H1 (cell line): ENCODE measurements around the gene KCNMB1. TPM values are rescaled to one million over a fixed set of nuclear protein-coding genes. Genes with fewer than 3 reads are reported as not detected.

ENCODE experiments used
- CTCF ChIA-PET: fragments of 300-600 bp; sonication (Branson Sonifier 250); formaldehyde crosslinking; loops from one replicate; lab custom pipeline; 2021; ENCODE audit not compliant: partially characterized antibody; lab: Charles Lee
- POLR2A ChIA-PET: fragments of 300-600 bp; sonication (Branson Sonifier 250); formaldehyde crosslinking; loops from one replicate; lab custom pipeline; 2021; ENCODE audit warnings: inconsistent platforms; ENCODE audit not compliant: partially characterized antibody; lab: Charles Lee
- DNase-seq, 2 experiments: peaks; one replicate each; pipeline versions ENCODE4 v3.0.0 to v3.0.0-alpha.2; 2010 to 2022; ENCODE audit warnings: low spot score in 2 of 2, low read depth in 1 of 2, mixed read lengths in 1 of 2
- FAIRE-seq: peaks from 2 replicates; lab custom pipeline; 2011; peaks lifted over from hg19 to GRCh38; lab: Jason Lieb, UNC
- H2AFZ ChIP-seq: 2 replicates; pipeline ENCODE4 v1.8.1; 2012; ENCODE audit warnings: low read length, inconsistent platforms
- H2AK5ac ChIP-seq: 2 replicates; pipeline ENCODE4 v1.6.1; 2013; ENCODE audit warnings: low read depth, low read length
- H2BK120ac ChIP-seq: replicated peaks from 2 replicates; pipeline ENCODE3; 2013; ENCODE audit warnings: low read depth, low read length, inconsistent platforms
- H2BK12ac ChIP-seq: 2 replicates; pipeline ENCODE4 v1.6.1; 2013; ENCODE audit warnings: low read depth, low read length
- H2BK15ac ChIP-seq: 2 replicates; pipeline ENCODE4 v1.6.1; 2013; ENCODE audit warnings: low read length
- H2BK20ac ChIP-seq: 2 replicates; pipeline ENCODE4 v1.6.1; 2013; ENCODE audit warnings: low read length
- H2BK5ac ChIP-seq: 2 replicates; pipeline ENCODE4 v1.6.1; 2013; ENCODE audit warnings: low read depth, low read length
- H3K14ac ChIP-seq: 2 replicates; pipeline ENCODE4 v1.6.1; 2013; ENCODE audit warnings: inconsistent platforms; ENCODE audit not compliant: insufficient read length
- H3K18ac ChIP-seq: 2 replicates; pipeline ENCODE4 v1.6.1; 2013; ENCODE audit warnings: low read length; ENCODE audit errors: extremely low read depth
- H3K23ac ChIP-seq: 2 replicates; pipeline ENCODE4 v1.6.1; 2013; ENCODE audit warnings: inconsistent platforms; ENCODE audit not compliant: insufficient read length
- H3K23me2 ChIP-seq: 2 replicates; pipeline ENCODE4 v1.6.1; 2013; ENCODE audit warnings: low read depth, low read length
- H3K27ac ChIP-seq: 2 replicates; pipeline ENCODE4 v1.6.1; 2011; ENCODE audit warnings: low read depth, low read length, inconsistent platforms
- H3K27me3 ChIP-seq, 4 experiments: replicated peaks in 1 of 4; 1 replicate in 1 of 4; 2 replicates in 3 of 4; pipeline versions ENCODE4 v1.6.1 to v1.8.1; 2011 to 2013; ENCODE audit warnings: low read length in 3 of 4, mild to moderate bottlenecking in 3 of 4, inconsistent platforms in 2 of 4, mixed read lengths in 2 of 4, moderate library complexity in 1 of 4; ENCODE audit not compliant: control insufficient read depth in 3 of 4, insufficient read depth in 3 of 4; ENCODE audit errors: extremely low read depth in 1 of 4
- H3K36me3 ChIP-seq, 4 experiments: 2 replicates each; pipeline versions ENCODE4 v1.6.1 to v1.8.1; 2011 to 2013; ENCODE audit warnings: mild to moderate bottlenecking in 4 of 4, low read length in 3 of 4, moderate library complexity in 2 of 4, control low read depth in 1 of 4, inconsistent platforms in 1 of 4; ENCODE audit not compliant: insufficient read depth in 4 of 4, control insufficient read depth in 2 of 4
- H3K4ac ChIP-seq: replicated peaks from 2 replicates; pipeline ENCODE3; 2013; ENCODE audit warnings: low read length, low read depth, mixed read lengths, inconsistent platforms; ENCODE audit not compliant: insufficient read length
- H3K4me1 ChIP-seq, 4 experiments: replicated peaks in 1 of 4; 1 replicate in 1 of 4; 2 replicates in 3 of 4; pipeline versions ENCODE4 v1.6.1 to v1.8.1; 2011 to 2013; ENCODE audit warnings: low read length in 3 of 4, inconsistent platforms in 2 of 4, mixed read lengths in 1 of 4; ENCODE audit not compliant: insufficient read depth in 4 of 4, control insufficient read depth in 3 of 4
- H3K4me2 ChIP-seq, 2 experiments: 2 replicates each; pipeline versions ENCODE4 v1.6.1 to v1.8.1; 2011 to 2013; ENCODE audit warnings: low read depth in 2 of 2, low read length in 2 of 2, control low read depth in 1 of 2, inconsistent platforms in 1 of 2, mild to moderate bottlenecking in 1 of 2; ENCODE audit not compliant: insufficient read depth in 1 of 2
- H3K4me3 ChIP-seq, 4 experiments: fragments of 200-600, 300-600 bp in 1 of 4; sonication (generic), shearing (Covaris generic), sonication (Bioruptor Twin) in 1 of 4; 2 replicates each; pipeline versions ENCODE4 v1.5.1 to v1.8.1; 2011 to 2016; ENCODE audit warnings: low read length in 4 of 4, low read depth in 3 of 4, control low read depth in 2 of 4, inconsistent platforms in 2 of 4, mild to moderate bottlenecking in 2 of 4, mixed read lengths in 1 of 4, moderate library complexity in 1 of 4; ENCODE audit not compliant: insufficient read depth in 2 of 4; ENCODE audit errors: extremely low read depth in 1 of 4
- H3K56ac ChIP-seq: replicated peaks from 2 replicates; pipeline ENCODE3; 2013; ENCODE audit warnings: low read depth, mild to moderate bottlenecking, mixed read lengths, low read length, inconsistent platforms; ENCODE audit not compliant: insufficient read length
- H3K79me1 ChIP-seq: 2 replicates; pipeline ENCODE4 v1.6.1; 2013; ENCODE audit warnings: low read depth, low read length, control low read depth
- H3K79me2 ChIP-seq, 2 experiments: 2 replicates each; pipeline versions ENCODE4 v1.6.1 to v1.8.1; 2012 to 2013; ENCODE audit warnings: low read length in 2 of 2, mild to moderate bottlenecking in 2 of 2, inconsistent platforms in 1 of 2; ENCODE audit not compliant: insufficient read depth in 2 of 2, control insufficient read depth in 1 of 2
- H3K9ac ChIP-seq, 4 experiments: replicated peaks in 1 of 4; 1 replicate in 1 of 4; 2 replicates in 3 of 4; pipeline versions ENCODE4 v1.6.1 to v1.8.1; 2011 to 2013; ENCODE audit warnings: low read depth in 3 of 4, low read length in 3 of 4, control low read depth in 2 of 4, mild to moderate bottlenecking in 2 of 4, moderate library complexity in 2 of 4, inconsistent platforms in 1 of 4; ENCODE audit errors: extremely low read depth in 1 of 4
- H3K9me3 ChIP-seq, 2 experiments: 2 replicates each; pipeline versions ENCODE4 v1.6.1 to v1.8.1; 2012 to 2013; ENCODE audit warnings: mild to moderate bottlenecking in 2 of 2, moderate library complexity in 2 of 2, control low read depth in 1 of 2, inconsistent platforms in 1 of 2, low read depth in 1 of 2, low read length in 1 of 2, mixed read lengths in 1 of 2; ENCODE audit not compliant: insufficient read depth in 2 of 2
- H4K20me1 ChIP-seq, 2 experiments: replicated peaks in 1 of 2; 2 replicates each; pipeline versions ENCODE3 to v1.8.1; 2011 to 2013; ENCODE audit warnings: inconsistent platforms in 2 of 2, low read length in 2 of 2, mild to moderate bottlenecking in 1 of 2; ENCODE audit not compliant: insufficient read depth in 2 of 2, control insufficient read depth in 1 of 2
- H4K5ac ChIP-seq: 2 replicates; pipeline ENCODE4 v1.6.1; 2013; ENCODE audit warnings: low read length, low read depth, mixed read lengths, inconsistent platforms; ENCODE audit not compliant: insufficient read length
- H4K8ac ChIP-seq: 2 replicates; pipeline ENCODE4 v1.8.0; 2013; ENCODE audit warnings: mild to moderate bottlenecking, moderate library complexity, low read length, inconsistent platforms; ENCODE audit not compliant: insufficient read depth; ENCODE audit errors: extremely low read depth
- H4K91ac ChIP-seq: replicated peaks from 2 replicates; pipeline ENCODE3; 2013; ENCODE audit warnings: low read length, mixed read lengths, inconsistent platforms; ENCODE audit not compliant: insufficient read length
- E2F6 ChIP-seq: IDR thresholded peaks from 2 replicates; pipeline ENCODE4 v1.6.1; 2012; ENCODE audit warnings: inconsistent platforms
- KDM1A ChIP-seq: fragments of 200-600, 300-600 bp; sonication (generic); IDR thresholded peaks from 2 replicates; pipeline ENCODE4 v1.7.1; 2016; ENCODE audit warnings: mild to moderate bottlenecking, low read length, borderline replicate concordance
- SP1 ChIP-seq: IDR thresholded peaks from 2 replicates; pipeline ENCODE4 v1.6.1; 2011; ENCODE audit warnings: low read depth, low read length
- WGBS, 2 experiments: shearing (Covaris generic) in 1 of 2; methylation state at CpG; one replicate each; pipeline versions ENCODE4 v1.1.6 to v1.1.7; 2013 to 2015; ENCODE audit warnings: low lambda C conversion rate in 2 of 2, mixed read lengths in 2 of 2, inconsistent platforms in 1 of 2, low coverage in 1 of 2, missing lambda C conversion rate in 1 of 2; ENCODE audit not compliant: insufficient replicate concordance in 2 of 2, insufficient coverage in 1 of 2, insufficient read length in 1 of 2; ENCODE audit errors: extremely low coverage in 1 of 2, missing lambda C conversion rate in 1 of 2; 5-methylcytosine and 5-hydroxymethylcytosine counted together
- polyA plus RNA-seq, 7 experiments: library from polyadenylated mRNA; depleted of rRNA in 3 of 7; stranded (reverse) in 5 of 7; unstranded in 2 of 7; fragments of >200 nt in 5 of 7; fragments of 200-250 nt in 2 of 7; gene quantifications; 1 replicate in 5 of 7; 2 replicates in 1 of 7; 4 replicates in 1 of 7; pipeline versions ENCODE4 v1.2.1 to v1.2.3, GENCODE V29; 2011 to 2013; ENCODE audit warnings: missing spikeins in 2 of 7, mixed read lengths in 2 of 7
- total RNA-seq: library from RNA; stranded (reverse); fragmentation: NEBNext Ultra II Directional; extraction: Animal tissue kit (Norgen Biotek cat#: 25700); gene quantifications from 2 replicates; pipeline ENCODE4 v1.2.1, GENCODE V29; 2021

KCNMB1 gene
- total and polyA plus RNA-seq, 2 of the 8 experiments (the other 6 are each of a cell fraction or from before 2014, with no cell fraction given): 0.08 to 0.19 TPM

DNA sequence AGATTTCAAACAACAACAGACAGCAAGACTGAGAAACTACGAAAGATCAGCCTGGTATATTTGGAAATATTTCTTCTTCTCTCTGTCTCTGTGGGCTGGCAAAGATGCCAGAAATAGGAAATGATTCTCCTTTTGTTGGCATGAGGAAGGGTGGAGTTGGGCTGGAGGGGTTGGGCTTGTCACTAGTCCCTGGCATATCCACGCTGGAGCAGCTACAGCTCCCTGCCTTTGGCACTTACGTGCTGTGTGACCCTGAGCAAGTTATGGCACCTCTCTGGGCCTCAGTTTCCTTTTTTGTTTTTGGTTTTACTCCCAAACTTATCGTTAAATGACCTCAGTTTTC lies 354 bp upstream of the KCNMB1 start:
- FAIRE-seq: no peak
- H3K36me3 ChIP-seq: no peaks in the 10 kb centered on the region
- TF ChIP-seq KDM1A (peak; percentile 40; the same call in 1 of the 2 replicates), E2F6 (no peak), SP1 (no peak)

More for the DNA sequence above, 354 bp upstream of the KCNMB1 start:
- Histone ChIP-seq H3K27me3 (no peaks in the 10 kb centered on the region; a peak in 1 of 7 replicates), H3K56ac (no peak overlapping the region), H4K5ac (no peak overlapping the region), H3K14ac (no peak overlapping the region), H3K4ac (no peak overlapping the region), H3K4me1 (peaks cover 1 to 22% (median 10%) of the 10 kb centered on the region in 4 experiments; a peak in 5 of 7 replicates), H3K79me1 (no peaks in the 10 kb centered on the region), H2BK12ac (no peak overlapping the region), H3K23me2 (no peaks in the 10 kb centered on the region), H3K23ac (no peak overlapping the region), H2AK5ac (no peak overlapping the region), H4K20me1 (no peaks in the 10 kb centered on the region), H3K9me3 (no peaks in the 10 kb centered on the region), H4K91ac (no peak overlapping the region), H3K79me2 (no peaks in the 10 kb centered on the region), H2BK120ac (no peak overlapping the region), H3K18ac (no peak overlapping the region), H2BK5ac (no peak overlapping the region; the same call in 1 of the 2 replicates), H2BK20ac (no peak overlapping the region; the same call in 1 of the 2 replicates), H3K9ac (no peak overlapping the region; a peak in 1 of 7 replicates), H2BK15ac (no peak overlapping the region; the same call in 1 of the 2 replicates), H2AFZ (peak overlapping the region; percentile 88; the same call in 1 of the 2 replicates), H3K4me2 (no peak overlapping the region), H4K8ac (no peak overlapping the region), H3K4me3 (no peak overlapping the region), H3K27ac (no peak overlapping the region)
- CTCF ChIA-PET: interaction anchor here (0.6 to 3.5 kb wide), 7 partner anchors 10 to 278 kb away, joined by 3 to 19 read pairs (median 5); no protein-coding TSS in a partner anchor
- no peak for DNase-seq
- 77% methylated on average over 4 of the region's 4 CpGs; no CpG with 5 or more reads in 1 of the 2 experiments for WGBS, 2 experiments
- POLR2A ChIA-PET: no interaction called here
